ENCODE data around the gene DOCK1.

DOCK1 gene

GRCh38 chr10:127009366-127009765, 104.1 kb downstream of the DOCK1 start:
- DNase-seq (ENCODE audit: low read depth, low spot score), result no peak

- DNase-seq (ENCODE audit: low read depth, low spot score), result no peak
These were observed 105.9 kb downstream of the DOCK1 start for GRCh38 chr10:127011174-127011573.

GRCh38 chr10:127012071-127012768, 107.0 kb downstream of the DOCK1 start:
- DNase-seq (ENCODE audit: low read depth, low spot score), result no peak

- no peak for DNase-seq (ENCODE audit: low read depth, low spot score)
These were observed 107.5 kb downstream of the DOCK1 start for GRCh38 chr10:127012769-127013152.

DNA sequence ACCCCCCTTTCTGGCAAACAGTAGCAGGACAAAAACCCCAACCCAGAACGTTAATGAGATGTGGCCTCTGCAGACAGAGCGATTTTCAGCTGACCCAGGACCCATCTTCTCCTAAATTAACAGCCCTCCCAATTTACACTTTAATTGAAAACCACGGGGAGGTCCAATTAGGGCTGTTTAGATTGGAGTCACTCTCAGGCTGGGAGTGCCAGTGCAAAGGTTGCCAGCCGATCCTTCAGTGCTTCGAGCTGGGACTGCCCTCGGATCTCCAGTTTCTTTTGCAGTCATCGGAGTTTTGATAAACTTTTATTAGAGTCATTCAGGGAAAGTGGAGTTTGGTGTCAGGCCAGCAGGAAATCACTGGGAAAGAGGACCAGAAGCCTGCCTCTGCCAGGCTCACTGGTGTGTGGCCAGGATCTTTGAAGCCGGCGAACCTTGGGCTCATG, 108.0 kb downstream of the DOCK1 start:
- DNase-seq (ENCODE audit: low read depth, low spot score), result no peak

DNA sequence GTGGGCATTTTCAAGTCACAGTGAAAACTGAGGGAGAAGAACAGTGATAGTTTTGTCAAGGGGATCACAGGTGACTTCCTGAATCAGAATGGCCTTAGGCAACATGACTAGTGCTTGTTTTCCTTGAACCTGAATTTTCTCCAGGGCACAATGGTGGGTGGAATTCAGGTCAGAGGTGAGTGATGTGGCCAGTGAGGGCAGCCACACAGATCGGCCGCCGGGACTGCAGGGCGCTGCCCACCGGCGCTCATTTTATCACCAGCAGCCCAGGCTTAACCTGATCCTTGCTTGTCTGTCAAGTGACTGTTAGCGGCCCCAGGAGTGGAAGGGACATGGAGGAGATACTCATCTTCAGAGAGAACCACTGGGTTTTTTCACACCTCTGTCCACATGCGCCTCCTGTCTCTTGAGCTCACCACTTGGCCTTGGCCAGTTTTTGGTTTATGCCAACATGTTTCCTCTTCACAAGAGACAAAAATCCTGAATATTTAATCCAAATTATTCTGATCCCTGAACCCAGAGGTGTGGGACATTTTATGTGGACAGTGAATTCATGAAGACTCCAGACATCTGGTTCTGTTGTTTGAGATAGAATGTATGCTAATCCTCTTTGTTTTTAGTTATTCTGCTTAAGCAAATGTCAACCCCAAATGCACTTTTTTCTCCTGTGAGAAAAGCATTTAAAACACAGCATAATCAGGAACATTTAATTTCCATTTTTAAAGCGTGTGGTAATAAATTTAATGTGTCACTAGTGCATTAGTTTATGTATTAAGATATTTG, 108.7 kb downstream of the DOCK1 start:
- DNase-seq (ENCODE audit: low read depth, low spot score), result no peak

- no peak for DNase-seq (ENCODE audit: low read depth, low spot score)
These were observed 109.4 kb downstream of the DOCK1 start for GRCh38 chr10:127014671-127015070.

DNA sequence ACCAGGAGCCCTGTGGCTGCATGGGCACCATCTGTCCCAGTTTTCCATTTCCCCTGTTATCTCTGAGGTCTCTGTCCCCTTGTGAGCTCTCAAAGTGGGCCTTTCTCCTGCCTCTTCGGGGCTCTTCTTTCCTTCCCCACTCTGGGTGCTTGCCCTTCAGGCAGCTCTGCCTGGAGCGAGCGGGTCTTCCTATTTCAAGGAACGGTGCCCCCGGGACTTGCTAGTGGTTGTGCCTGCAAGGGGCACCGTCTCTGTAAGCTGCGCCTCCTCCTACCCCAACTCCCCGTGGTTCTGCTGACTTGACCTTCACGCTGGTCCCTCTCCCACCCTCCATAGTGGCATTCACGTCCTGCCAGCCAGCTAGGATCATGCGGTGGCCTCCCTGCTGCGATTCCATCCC, 110.1 kb downstream of the DOCK1 start:
- DNase-seq (ENCODE audit: low read depth, low spot score), result no peak

DNA sequence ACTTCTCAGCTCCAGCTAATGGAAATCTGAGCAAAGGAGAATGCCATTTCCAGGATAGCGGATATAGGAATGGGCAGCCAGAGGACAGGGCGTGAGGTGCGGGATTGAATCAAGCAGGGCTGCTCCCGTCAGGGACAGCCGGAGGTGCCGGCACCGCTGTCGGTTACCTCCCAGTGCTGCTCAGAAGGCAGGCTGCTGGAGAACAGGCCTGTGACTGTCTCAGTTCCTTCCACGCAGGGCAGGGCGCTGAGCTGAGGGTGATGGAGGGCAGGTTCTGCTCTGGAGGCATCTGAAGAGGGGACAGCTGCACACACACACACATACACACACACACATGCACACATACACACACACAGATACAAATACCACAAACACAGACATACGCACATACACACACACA, 111.1 kb downstream of the DOCK1 start:
- DNase-seq (ENCODE audit: low read depth, low spot score), result no peak

GRCh38 chr10:127017541-127018297, 112.5 kb downstream of the DOCK1 start:
- no peak for DNase-seq (ENCODE audit: low read depth, low spot score)

GRCh38 chr10:127018298-127018650, 113.0 kb downstream of the DOCK1 start:
- no peak for DNase-seq (ENCODE audit: low read depth, low spot score)

- no peak for DNase-seq (ENCODE audit: low read depth, low spot score)
These were observed 113.5 kb downstream of the DOCK1 start for GRCh38 chr10:127018766-127019165.

GRCh38 chr10:127020260-127020659, 115.0 kb downstream of the DOCK1 start:
- no peak for DNase-seq (ENCODE audit: low read depth, low spot score)

DNA sequence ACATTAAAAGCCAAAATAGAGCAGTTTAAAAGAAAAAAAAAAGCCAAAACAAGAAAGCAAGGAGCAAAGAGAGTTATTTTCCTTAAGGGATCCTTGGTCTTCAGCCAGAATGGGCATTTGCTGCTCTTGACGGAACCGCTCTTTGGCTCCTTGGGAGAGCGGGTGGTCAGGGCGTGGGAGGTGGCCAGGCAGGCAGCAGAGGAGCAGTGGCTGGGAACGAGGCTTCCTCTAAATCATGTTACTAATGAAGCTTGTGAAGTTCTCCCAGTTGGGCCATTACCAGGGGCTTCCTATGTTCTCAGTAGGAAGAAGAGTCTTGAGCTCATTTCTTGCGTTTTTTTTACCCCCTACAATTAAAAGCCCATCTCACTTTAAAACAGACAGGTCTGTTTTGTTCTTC, 116.6 kb downstream of the DOCK1 start:
- DNase-seq (ENCODE audit: low read depth, low spot score), result no peak

DNA sequence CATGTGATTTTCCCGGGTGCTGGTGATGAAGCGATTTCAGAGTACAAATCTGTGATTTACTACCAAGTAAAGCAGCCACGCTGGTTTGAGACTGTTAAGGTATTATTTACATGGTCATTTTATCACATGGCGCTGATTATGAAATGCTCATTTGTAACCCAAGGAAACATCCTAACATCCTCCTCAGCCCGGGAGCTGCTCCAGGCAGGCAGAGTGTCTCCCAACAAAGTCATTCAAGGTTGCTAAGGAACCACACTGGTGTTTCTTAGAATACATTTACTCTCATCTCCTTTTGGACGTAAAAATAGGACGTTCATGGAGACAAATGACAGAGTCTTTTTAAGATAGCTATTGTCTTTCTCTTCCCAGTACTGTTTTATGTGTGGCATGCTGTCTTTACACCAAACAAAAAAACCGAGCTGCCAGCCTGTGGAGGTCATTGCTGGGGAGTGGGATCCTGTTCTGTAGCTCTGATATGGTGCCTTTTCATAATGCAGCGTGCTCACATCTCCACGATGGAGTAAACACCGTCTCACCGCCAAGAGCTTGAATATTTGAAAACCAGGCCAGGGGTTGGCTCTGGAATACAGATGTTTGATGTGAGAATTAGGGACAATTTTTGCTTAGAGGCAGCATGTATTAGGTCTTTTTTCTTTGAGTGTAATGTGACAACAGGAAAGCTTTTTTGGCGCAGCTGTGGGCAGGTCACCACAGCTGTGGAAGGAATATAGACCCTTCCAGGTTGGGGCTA, 119.6 kb downstream of the DOCK1 start:
- DNase-seq (ENCODE audit: low read depth, low spot score), result no peak

GRCh38 chr10:127027786-127028185, 122.6 kb downstream of the DOCK1 start:
- no peak for DNase-seq (ENCODE audit: low read depth, low spot score)

- DNase-seq (ENCODE audit: low read depth, low spot score), result no peak
These were observed 123.3 kb downstream of the DOCK1 start for GRCh38 chr10:127028556-127028955.

DNA sequence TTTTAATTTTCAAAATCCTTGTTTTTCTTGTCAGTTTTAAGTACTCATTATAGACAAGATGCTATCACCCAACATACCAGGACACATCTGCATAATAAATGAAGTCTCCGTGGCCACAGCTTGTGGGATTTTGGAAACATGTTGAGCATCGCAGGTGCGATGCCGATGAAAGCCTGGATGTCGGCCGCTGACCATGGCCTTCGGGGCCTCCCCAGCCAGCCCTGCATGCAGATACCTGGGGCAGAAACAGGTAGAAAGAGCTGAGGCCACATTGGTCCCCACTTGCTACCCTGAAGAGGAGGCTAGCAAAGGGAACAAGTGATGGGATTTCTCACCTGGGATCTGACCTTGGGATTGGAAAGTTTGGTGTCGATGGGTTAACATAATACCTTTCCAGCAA, 123.8 kb downstream of the DOCK1 start:
- no peak for DNase-seq (ENCODE audit: low read depth, low spot score)

DNA sequence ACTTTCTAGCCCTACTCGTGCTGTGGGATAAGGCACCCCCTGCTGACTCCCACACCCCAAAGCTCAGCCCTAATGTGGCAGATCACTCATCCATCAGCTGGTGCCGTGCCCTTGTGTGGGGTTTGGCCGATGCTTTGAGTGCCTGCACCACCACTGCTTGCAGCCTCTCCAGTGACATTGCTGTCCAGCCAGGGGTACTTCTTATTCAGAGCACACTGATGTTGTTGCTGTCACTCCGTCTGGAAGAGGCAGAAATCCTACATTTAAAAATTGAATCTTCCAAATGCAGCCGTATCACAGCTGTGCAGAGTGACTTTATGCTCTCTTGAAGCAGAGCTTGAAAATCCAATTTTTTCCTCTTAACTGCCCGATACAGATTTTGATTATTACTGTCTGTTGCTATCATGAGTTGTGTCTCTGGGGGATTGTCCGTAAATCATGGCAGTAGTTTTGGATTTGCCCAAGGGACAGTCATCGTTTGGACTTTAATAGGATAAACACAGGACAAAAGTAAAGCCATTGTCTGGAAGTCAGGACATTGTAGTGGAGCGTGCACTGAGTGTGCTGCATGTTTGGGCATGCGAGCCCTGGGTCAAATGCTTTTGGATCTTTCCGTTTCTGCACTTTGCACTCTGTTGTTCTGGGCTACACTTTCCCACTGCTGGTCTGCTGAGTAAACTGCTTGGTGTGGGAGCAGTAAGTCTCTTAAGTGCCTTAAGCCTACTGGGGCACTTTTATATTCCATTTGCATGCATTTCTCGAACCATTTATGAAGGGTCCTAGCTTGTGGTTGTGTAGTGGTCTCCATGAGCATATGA, 128.2 kb downstream of the DOCK1 start:
- no peak for DNase-seq (ENCODE audit: low read depth, low spot score)

GRCh38 chr10:127034034-127034633, 128.9 kb downstream of the DOCK1 start:
- DNase-seq (ENCODE audit: low read depth, low spot score), result no peak

- DNase-seq (ENCODE audit: low read depth, low spot score), result no peak
These were observed 129.6 kb downstream of the DOCK1 start for GRCh38 chr10:127034790-127035189.
